Lung (tissue), 12 donors: ENCODE data around the gene FLNA. TPM values are rescaled to one million over a fixed set of nuclear protein-coding genes. Genes with fewer than 3 reads are reported as not detected.

Source experiments
- ATAC-seq: fragments of 200-7000 bp; cut with Tn5 transposase; one replicate; pipeline ENCODE4 v1.9.1; 2020; ENCODE audit warnings: moderate number of reproducible peaks; ENCODE audit not compliant: insufficient read depth, low FRiP score
- DNase-seq, 3 donors: peaks; one replicate each; pipeline ENCODE4 v3.0.0-alpha.2; 2013 to 2017
- H3K27ac ChIP-seq, 2 donors: one replicate each; pipeline ENCODE4 v1.5.1; 2013; ENCODE audit warnings: mild to moderate bottlenecking in 2 of 2, moderate library complexity in 2 of 2, control low read depth in 1 of 2, inconsistent platforms in 1 of 2, low read depth in 1 of 2, low read length in 1 of 2
- H3K27me3 ChIP-seq, 3 donors: one replicate each; pipeline ENCODE4 v1.5.1; 2013; ENCODE audit warnings: low read length in 2 of 3; ENCODE audit not compliant: control insufficient read depth in 3 of 3, insufficient read depth in 3 of 3
- H3K36me3 ChIP-seq, 4 donors: one replicate each; pipeline ENCODE4 v1.5.1; 2013; ENCODE audit warnings: low read length in 4 of 4, mild to moderate bottlenecking in 1 of 4, moderate library complexity in 1 of 4; ENCODE audit not compliant: control insufficient read depth in 4 of 4, insufficient read depth in 4 of 4
- H3K4me1 ChIP-seq, 5 donors: one replicate each; pipeline ENCODE4 v1.5.1; 2013; ENCODE audit warnings: low read length in 5 of 5, mild to moderate bottlenecking in 2 of 5, moderate library complexity in 1 of 5; ENCODE audit not compliant: control insufficient read depth in 5 of 5, insufficient read depth in 5 of 5
- H3K4me3 ChIP-seq: one replicate; pipeline ENCODE4 v1.5.1; 2013; ENCODE audit warnings: mild to moderate bottlenecking, control low read depth, moderate library complexity
- H3K9ac ChIP-seq, 2 donors: one replicate each; pipeline ENCODE4 v1.5.1; 2013; ENCODE audit warnings: low read length in 2 of 2, control low read depth in 1 of 2; ENCODE audit not compliant: insufficient read depth in 1 of 2
- H3K9me3 ChIP-seq, 4 donors: one replicate each; pipeline ENCODE4 v1.5.1; 2013; ENCODE audit warnings: low read length in 3 of 4, mild to moderate bottlenecking in 1 of 4, moderate library complexity in 1 of 4; ENCODE audit not compliant: control insufficient read depth in 4 of 4, insufficient read depth in 3 of 4
- WGBS, 2 donors: extraction: QIAGEN DNeasy Blood & Tissue Kit; methylation state at CpG; one replicate each; pipeline ENCODE4 v1.1.7; 2013; 5-methylcytosine and 5-hydroxymethylcytosine counted together
- polyA plus RNA-seq, 2 donors: library from polyadenylated mRNA; stranded (reverse); fragments of 200-250 nt; gene quantifications; one replicate each; pipeline ENCODE4 v1.2.1, GENCODE V29; 2013
- total RNA-seq, 2 donors: library from RNA; depleted of rRNA in 1 of 2; stranded (reverse); fragments of >200 nt in 1 of 2; gene quantifications; one replicate each; pipeline ENCODE4 v1.2.1, GENCODE V29; 2014 to 2021
- TF ChIP-seq, protein P1 (sequence below): IDR thresholded peaks from 2 replicates; pipeline ENCODE4 v1.5.1; 2012; ENCODE audit warnings: mild to moderate bottlenecking; ENCODE audit errors: control extremely low read depth, extremely low read depth
- donor health status: control.
- donor health status: control.
- donor health status: Bipolar disorder and iron deficiency.
- donor health status: healthy.
- donor health status: DM: yes; HTN: yes; CAD: no.

Gene FLNA
- total and polyA plus RNA-seq, 4 donors, result 602 to 1,802 (median 714) TPM

DNA sequence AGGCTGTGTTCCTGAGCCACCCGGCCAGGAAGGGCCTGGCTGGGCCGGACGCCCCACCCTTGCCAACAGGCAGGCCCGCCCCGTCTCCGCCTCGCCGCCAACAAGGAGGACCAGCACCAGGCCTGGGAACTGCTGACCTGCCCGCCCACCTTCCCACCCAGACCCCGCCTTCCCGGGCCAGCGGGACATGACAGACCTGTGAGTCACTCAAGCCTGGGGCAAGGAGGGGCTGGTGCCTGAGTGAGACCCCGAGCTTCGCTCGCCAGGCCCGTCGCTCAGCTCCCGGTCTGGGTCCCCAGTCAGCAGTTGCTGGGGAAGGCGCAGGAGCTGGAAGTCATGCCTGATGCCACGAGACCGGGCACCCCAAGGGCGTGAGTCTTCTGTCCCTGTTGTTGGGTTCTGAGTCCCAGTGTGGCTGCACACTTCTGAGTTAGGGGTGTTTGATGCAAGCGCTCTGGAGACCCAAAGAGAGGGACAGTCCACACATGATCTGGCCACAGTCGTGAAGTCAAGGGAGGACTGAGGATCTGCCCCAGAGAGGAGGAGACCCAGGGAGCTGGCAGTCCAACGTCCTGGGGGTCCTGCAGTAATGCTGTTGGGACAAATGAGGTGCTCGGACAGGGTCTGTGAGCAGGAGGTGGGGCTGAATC, 34.9 kb upstream of the FLNA start, which contains the start of gene DNASE1L1:
DNASE1L1 (minus strand) TSS at position 33 of the 650 bp plus-strand sequence. CDS start 3,686 bp downstream, outside the sequence.
- Histone ChIP-seq H3K36me3 (peaks cover 0 to 2% (median 0%) of the 10 kb centered on the region in 4 donors), H3K27ac (peak within 1 kb of the TSS; percentile 49 to 65), H3K9ac (no peak within 1 kb of the TSS), H3K4me1 (peaks cover 0 to 2% (median 0%) of the 10 kb centered on the region in 5 donors), H3K9me3 (peaks cover 0 to 6% (median 3%) of the 10 kb centered on the region in 4 donors), H3K4me3 (peak within 1 kb of the TSS; percentile 32), H3K27me3 (no peaks in the 10 kb centered on the region)
- no peak for ATAC-seq
- TF ChIP-seq, protein P1, sequence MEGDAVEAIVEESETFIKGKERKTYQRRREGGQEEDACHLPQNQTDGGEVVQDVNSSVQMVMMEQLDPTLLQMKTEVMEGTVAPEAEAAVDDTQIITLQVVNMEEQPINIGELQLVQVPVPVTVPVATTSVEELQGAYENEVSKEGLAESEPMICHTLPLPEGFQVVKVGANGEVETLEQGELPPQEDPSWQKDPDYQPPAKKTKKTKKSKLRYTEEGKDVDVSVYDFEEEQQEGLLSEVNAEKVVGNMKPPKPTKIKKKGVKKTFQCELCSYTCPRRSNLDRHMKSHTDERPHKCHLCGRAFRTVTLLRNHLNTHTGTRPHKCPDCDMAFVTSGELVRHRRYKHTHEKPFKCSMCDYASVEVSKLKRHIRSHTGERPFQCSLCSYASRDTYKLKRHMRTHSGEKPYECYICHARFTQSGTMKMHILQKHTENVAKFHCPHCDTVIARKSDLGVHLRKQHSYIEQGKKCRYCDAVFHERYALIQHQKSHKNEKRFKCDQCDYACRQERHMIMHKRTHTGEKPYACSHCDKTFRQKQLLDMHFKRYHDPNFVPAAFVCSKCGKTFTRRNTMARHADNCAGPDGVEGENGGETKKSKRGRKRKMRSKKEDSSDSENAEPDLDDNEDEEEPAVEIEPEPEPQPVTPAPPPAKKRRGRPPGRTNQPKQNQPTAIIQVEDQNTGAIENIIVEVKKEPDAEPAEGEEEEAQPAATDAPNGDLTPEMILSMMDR, result no peak
- DNase-seq, result peak; percentile 12 to 42 (median 41)
- WGBS, 2 donors, result 30 to 46% methylated on average over 11 to 26 of the region's 26 CpGs

DNA sequence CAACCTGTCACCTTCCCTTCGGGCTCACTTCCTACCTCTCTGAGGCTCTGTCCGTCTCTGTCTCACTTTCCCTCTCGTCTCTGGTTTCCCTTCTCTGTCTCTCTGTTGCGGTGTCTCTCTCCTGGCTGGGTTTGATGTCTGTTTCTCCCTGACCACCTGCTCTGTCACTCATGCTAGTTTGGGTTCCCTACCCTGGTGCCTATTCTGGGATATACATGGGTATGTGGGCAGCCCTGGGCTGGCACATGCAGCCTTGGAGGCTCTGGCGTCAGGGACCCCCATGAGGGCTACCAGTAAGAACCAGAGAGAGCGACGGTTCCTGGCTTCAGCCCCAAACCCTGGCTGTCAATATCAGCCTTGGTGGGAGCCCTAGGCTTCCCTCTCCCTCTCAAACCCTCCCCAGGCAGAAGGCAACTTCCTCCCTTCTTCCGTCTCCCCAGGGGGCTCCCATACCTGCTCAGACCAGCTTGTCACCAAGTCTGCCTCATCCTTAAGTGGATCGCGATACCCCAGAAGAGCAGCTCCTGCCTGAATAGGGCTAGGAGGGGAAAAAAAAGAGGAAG, 34.3 kb upstream of the FLNA start:
- peak overlapping the region; percentile 32 for H3K4me3 ChIP-seq
- peaks cover 0 to 2% (median 0%) of the 10 kb centered on the region in 5 donors for H3K4me1 ChIP-seq
- H3K36me3 ChIP-seq, result peaks cover 0 to under 1% (median 0%) of the 10 kb centered on the region in 4 donors
- peaks cover 0 to 6% (median 2%) of the 10 kb centered on the region in 4 donors for H3K9me3 ChIP-seq
- WGBS, 2 donors, result 10 to 55% methylated on average over 6 to 10 of the region's 10 CpGs
- no peaks in the 10 kb centered on the region for H3K27me3 ChIP-seq
- H3K27ac ChIP-seq, result peak overlapping the region in 1 of 2 donors; percentile 65
- TF ChIP-seq, protein P1, result no peak
- no peak overlapping the region for H3K9ac ChIP-seq
- DNase-seq (no peak), ATAC-seq (no peak)

DNA sequence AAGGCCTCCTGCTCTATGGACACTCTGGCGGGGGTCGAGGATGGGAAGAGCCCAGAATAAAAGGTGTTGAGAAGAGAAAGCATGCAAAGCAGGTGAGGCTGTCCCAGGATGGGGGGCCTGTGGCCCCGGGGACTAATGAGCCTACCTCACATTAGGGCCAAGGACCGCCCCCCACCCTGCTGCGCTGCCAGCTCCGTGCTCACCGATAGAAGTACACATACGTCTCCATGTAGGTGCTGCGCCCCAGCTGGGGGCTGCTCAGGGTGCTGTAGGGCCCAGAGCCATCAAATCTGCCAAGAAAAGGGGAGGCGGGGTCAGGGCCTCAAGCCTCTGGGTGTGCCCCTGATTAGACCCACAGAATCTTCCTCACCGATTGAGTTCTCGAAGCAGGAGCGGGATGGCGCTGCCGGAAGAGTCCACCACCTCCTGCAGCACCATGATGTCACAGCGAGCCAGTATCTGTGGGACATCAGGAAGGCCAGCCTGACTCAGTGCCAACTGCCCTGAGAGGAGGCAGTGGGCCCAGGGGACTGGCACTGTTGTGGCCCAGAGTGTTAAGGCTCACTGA, 30.3 kb upstream of the FLNA start:
- TF ChIP-seq, protein P1, result no peak
- peaks cover 0 to 4% (median 0%) of the 10 kb centered on the region in 5 donors for H3K4me1 ChIP-seq
- WGBS, 2 donors, result 93 to 98% methylated on average over 15 to 16 of the region's 16 CpGs
- DNase-seq (no peak), ATAC-seq (no peak)
- H3K27me3 ChIP-seq, result no peaks in the 10 kb centered on the region
- H3K9me3 ChIP-seq, result peaks cover 0 to 4% (median 0%) of the 10 kb centered on the region in 4 donors
- H3K9ac ChIP-seq, result no peak overlapping the region
- H3K27ac ChIP-seq, result no peak overlapping the region
- no peak overlapping the region for H3K4me3 ChIP-seq
- H3K36me3 ChIP-seq, result peaks cover 4 to 12% (median 5%) of the 10 kb centered on the region in 4 donors
